GM18498 (cell line): ENCODE measurements around the gene PARVB.

ENCODE experiments used
- ATAC-seq: cut with Tn5 transposase; IDR thresholded peaks from one replicate; pipeline ENCODE4 v1.9.1; 2021; ENCODE audit warnings: mild to moderate bottlenecking, moderate library complexity; ENCODE audit not compliant: unreplicated experiment

Gene PARVB

DNA sequence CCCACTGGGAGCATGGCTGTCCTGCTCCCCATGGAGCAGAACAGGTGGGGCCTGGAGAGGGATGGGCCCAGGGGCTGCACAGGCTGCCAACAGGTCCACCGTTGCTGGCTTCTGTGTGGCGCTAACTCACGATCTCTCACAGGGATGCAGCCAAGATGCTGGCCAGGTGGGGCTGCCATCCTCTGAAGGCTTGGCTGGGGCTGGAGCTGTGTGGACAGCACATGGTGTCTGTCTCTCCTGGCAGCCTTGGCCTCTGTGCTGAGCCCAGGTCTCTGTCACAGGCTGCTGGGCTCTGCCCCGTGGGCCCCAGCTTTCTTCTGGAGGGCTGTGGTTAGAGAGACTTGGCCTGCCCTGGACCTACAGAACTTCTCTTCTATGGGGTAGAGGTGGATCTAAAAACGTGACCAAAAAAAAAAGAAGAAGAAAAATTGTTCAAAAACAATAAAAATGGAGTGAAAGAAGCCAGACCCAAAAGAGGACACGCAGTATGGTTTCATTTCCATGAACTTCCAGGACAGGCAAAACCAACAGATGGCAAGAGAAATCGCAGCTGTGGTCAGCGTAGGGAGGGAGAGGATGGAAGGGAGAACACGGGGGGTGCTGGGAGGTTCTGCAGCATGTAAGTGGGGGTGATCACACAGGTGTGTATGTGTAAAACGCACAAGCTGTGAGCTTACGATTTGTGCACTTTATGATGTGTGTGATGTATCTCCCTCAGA lies 168.9 kb downstream of the PARVB start:
- ATAC-seq: no peak

DNA sequence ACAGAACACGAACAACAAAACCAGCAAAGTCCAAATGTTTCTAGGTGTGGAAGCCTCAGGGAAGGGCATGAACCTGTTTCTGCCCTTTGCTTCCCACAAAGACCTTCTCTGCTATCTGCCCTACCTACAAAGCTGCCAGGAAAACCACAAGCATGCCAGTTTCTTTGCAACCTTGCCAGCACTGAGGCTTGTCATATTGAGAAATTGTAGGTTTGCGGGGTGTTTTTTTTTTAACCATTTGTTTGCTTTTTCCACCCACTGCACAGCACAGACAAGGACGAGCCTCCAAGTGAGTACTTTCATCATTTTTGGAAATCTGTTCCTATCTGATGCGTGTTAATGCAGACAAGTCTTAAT lies 169.4 kb downstream of the PARVB start:
- no peak for ATAC-seq

DNA sequence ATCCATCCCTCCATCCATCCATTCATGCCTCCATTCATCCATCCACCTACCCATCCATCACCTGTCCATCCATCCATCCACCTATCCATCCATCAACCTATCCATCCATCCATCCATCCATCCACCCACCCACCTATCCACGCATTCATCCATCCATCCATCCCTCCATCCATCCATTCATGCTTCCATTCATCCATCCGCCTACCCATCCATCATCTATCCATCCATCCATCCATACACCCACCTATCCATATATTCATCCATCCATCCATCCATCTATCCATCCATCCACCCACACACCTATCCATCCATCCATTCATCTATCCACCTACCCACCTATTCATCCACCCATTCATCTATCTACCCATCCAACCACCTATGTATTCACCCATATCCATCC lies 170.5 kb downstream of the PARVB start:
- no peak for ATAC-seq

DNA sequence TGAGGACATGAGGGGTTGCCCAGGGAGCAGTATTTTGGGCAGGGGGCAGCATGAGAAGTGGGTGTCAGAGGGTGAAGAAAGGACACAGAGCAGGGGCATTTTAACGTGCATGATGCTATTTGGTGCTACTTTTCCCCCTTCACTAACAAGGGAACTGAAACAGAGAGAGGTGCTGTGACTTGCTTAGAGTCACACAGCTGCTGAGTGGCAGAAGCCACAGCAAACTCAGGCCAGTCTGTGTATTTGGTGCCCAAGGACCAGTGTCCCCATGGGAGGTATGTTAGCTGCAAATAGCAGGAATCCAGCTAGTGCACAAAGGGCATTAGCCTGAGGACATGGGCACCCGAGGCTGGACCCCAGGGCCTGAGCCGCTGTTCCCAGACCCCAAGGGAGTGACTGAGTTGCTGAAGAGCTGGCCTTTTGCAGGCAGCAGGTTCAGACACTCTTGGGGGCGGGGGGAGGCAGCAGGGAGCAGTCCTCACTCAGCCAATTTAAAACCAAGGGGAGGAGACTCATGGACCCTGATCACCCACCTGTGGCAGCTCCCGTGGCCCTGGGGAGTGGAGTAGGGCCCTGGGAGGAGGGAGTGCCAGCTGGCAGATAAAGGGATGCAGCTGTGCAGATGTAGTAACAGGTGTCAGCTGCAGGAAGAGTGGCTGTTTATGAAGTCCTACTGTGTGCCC lies 171.2 kb downstream of the PARVB start:
- ATAC-seq: no peak

DNA sequence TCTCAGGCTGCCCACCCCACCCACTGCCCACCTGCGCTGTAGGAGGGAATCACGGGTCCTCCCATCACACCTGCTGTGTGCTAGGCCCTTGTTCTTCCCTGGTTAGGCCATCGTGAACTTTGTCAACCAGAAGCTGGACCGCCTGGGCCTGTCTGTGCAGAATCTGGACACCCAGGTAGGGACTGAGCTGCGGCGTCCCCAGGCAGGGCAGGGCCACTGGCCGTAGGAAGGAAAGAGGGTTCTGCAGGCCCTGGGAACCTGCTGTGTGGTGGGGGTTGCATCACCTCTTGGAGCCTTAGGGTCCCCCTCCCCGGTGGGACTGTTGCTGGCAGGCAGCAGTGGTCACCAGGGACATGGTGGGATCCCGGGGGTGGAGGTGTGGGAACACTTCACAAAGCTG lies 172.1 kb downstream of the PARVB start:
- no peak for ATAC-seq

DNA sequence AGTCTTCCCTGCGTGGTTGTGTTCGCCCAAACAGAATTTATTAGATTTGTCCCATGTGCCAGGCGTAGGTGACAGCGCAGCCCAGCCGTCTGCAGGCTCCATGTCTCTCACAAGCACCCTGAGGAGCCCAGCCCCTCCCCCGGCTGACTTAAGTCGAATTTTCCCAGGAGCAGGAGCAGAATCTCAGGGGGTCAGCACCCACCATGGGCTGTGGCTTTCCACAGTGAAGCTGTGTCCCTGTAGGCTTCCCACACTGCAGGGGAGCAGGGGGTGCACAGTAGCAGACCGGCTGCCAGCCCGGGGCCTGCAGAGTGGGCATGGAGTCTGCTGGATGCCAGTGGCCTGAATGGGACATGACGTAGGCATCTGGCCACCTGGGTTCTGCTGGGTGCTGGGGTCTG lies 172.6 kb downstream of the PARVB start:
- no peak for ATAC-seq

DNA sequence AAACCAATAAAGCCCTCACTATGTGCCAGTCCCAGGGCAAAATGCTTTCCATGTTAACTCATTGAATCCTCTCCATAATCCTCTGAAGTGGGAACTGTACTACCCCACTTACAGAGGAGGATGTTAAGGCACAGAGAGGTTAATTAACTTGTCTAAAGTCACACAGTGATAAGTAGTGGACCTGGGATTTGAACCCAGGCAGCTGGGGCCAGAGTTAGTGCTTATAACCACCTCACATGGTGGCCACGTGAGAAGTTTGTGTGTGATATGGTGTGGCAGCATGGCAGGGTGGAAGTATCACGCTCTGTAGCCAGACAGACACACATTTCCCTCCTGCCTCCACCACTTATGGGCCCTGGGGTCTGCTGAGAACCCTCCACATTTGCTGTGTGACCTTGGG lies 173.2 kb downstream of the PARVB start:
- no peak for ATAC-seq

DNA sequence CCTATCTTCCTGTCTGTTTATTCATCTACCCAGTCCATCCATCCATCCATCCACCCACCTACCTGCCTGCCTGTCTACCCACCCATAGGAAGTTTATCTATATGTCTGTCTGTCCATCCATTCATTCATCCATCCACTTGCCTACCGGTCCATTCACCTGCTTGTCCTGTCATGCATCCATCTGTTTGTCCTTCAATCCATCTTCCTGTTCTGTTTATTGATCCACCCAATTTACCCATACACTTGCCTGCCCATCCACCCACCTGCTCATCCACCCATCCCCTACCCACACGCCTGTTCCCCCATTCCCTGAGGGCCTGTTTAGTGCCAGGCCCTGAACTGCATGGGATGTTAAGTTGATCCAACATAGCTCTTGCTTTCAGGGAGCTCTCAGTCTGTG lies 175.1 kb downstream of the PARVB start:
- ATAC-seq: no peak

DNA sequence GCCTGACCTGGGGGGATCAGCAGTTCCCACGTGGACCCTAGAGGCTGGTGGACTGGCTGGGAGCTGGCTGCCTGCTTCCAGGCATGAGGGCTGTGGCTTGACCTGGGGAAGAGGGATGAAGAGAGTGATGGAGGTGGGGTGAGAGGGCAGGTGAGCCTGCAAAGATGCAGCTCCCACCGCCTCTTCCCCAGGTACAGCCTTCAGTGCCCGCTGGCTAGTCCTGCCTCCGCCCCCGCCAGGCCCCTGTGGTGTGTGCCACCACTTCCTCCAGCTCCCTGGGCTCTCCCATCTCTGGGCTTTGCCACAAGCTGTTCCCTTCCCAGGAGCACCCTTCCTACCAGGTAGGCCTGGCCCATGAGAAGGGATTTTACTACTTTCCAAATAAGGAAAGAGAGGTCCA lies 175.8 kb downstream of the PARVB start:
- no peak for ATAC-seq

DNA sequence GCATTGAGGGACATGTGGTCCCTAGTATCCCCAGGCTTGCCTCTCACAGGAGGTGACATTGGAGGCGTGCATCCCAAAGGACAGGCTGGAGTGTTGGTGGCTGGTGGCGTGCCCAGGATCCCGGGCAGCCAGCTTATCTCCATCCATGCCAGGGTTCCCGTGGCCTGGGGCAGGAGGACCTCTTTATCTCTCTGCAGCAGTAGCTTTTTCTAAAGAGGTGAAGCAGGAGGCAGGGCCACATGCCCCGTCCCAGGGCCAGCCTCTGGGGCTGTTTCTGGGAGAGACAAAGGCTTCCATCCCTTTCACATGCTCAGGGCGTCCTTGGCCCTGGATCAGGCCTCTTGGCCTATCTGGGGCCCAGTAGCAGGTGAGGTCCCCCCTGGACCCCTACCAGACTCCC lies 176.3 kb downstream of the PARVB start:
- no peak for ATAC-seq

DNA sequence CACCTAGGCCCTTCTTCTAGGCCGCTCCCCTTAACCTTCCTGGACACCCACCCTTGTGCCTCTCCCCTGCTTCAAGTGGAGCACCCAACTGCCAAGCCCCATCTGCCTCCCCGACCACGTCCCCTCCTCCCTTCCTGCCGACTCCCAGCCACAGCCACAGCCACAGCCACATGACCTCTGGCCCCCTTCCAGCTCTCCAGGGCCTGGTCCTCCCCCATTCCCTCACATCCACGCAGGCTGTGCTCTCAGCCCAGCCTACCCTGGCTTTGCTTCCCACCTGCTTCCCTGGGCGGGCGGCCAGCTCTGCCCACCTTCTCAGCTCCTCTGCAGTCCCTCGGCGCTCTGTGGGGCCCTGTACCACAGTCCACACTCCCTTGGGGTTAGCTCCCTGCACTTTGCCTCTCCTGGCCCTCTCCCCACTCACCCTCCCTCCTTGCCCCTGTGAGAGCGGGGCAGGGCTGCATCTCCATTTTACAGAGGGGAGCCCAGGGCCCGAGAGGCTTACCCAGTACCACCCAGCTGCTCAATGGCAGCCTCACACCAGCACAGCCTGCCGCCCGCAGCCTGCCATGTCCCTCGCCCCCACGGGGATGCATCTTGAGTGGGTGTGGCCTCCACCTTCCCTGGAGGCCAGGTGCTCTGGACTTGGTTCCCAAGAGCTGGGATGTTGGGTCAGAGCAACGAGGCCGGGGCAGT lies 176.9 kb downstream of the PARVB start:
- ATAC-seq: no peak

DNA sequence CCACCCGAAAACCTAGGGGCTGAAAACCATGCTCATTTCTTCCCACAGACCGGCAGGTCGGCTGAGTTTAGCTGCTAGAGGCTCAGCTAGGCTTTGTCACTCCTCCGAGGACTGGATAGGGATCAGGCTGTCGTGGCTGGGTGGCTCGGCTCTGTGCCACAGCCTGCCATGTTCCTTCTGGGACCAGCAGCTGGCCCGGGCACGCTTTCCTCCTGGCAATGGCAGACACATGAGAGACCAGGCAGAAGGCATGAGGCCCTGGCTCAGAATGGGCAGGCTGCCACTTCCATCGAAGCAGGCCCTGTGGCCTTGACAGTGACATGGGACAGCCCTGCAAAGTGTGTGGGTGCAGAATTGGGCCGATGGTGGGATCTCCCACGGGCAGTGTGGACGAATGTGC lies 177.6 kb downstream of the PARVB start:
- no peak for ATAC-seq

DNA sequence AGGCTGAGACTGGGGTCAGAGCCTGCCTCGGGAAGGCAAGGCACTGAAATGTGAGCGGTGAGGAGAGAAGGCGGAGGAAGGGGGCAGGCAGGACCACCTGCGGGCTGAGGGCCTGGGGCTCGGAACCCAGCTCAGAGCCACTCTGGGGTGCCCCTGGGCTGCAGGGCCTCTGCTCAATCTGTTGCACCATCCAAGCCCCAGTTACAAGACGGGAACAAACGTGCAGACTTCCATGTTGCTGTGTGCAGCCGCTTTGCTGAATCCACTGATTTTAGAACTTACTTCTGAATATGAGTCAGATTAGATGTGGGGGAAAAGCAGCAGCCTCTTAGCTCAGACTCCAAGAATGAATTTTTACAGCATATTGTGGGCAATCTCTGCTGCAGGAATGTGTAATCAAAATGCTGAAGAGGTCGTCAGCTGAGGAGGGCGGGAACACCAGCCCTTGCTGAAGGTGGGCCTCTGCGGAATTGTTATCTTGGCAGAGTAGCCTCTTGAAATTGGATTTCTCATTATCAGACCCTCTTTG lies 178.2 kb downstream of the PARVB start:
- ATAC-seq: no peak

DNA sequence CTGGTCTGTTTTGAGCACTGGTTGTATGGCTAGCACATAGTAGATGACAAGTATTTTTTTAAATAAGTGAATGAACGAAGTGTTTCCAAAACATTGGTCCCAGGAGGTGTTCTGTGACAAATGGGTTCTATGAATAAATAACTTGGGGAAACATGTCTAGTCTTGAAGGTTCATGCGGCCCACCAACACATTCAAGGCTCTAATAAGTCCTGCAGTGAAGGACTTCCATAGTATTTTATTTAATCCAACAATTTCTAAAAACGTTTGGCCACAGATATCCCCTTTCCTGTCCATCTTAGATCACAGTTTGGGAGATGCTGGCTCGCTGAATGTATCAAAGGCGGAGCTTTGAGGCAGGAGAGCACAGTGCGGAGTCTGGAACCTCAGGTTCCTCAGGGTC lies 179.1 kb downstream of the PARVB start:
- no peak for ATAC-seq

DNA sequence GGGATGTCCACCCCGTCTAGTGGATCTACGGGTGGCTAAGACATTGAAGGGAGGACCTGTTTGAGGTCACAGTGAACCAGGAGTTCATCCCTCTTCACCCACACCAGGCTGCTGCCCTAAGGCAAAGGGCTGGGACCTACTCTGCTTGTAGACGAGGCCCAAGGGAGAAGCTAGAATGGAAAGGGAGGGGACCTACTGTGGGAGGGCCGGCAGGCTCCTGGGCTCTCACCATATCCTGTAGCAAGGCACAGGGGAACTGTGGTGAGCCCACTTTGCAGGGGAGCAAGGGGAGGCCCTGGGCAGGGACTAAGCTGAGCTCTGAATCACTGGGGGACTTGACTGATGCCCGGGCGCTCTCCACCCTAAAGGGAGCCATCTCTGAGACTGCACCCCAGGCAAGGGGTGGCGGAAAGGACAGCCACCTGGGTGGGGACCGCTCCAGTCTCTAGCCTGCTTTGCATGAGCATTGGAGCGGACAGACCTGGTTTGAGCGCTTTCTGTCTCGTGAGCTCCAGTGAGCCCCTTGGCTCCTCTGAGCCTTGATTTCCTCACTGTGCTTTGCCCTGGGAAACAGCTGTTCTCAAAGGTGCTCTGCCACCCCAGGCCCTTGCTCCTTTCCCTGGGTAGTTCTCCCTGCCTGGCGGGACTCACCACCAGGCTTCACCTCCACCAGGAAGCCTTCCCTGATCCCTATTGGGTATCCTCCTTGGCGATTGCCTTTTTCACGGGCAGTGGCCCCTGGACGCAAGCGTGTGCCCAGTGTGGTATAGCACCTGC lies 180.8 kb downstream of the PARVB start:
- no peak for ATAC-seq

DNA sequence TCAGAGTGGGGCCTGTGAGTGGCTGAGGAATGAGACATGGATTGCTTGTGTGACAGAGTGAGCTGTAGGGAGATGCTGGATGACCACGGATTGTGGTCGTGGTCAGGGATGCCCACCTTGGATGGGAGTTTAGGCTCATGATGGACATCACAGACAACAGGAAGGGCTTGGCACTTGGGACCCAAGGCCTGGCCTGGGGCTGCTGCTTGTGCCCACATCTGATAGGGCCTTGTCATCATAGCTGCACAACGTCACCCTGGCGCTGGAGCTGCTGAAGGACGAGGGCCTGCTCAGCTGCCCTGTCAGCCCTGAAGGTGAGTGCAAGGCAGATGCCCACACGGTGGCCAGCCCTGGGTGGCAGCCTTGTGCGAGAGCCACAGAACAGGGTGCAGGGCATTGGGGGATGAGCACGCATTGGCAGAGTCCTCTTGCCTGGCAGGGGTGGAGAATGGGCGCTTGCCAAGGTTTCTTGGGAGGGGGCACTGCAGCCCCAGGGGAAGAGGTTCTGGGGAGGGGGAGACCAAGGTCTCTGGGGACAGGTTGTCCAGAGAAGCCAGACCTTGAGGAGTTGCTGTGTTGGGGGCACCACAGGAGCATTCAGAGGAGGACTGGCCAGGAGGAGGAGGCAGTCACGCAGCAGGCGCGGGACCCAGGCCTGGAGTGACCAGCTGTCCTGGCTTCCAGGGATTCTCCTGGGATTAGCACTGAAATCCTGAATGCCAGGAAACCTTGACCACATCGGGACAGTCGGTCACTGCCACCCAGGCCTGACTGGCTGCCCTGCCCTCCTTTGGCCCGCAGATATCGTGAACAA lies 181.6 kb downstream of the PARVB start:
- ATAC-seq: no peak

DNA sequence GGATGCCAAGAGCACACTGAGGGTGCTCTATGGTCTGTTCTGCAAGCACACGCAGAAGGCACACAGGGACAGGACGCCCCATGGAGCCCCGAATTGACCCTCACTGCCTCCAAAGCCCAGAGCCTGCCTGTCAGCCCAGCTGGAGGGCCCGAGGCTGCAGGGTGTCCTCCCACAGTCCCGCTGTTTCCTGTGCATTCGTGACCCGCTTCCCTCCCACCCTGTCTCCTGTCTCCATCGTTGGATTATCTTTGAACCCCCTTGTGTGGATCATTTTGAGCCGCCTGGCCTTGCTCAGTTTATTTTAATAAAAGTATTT lies 182.2 kb downstream of the PARVB start:
- no peak for ATAC-seq

DNA sequence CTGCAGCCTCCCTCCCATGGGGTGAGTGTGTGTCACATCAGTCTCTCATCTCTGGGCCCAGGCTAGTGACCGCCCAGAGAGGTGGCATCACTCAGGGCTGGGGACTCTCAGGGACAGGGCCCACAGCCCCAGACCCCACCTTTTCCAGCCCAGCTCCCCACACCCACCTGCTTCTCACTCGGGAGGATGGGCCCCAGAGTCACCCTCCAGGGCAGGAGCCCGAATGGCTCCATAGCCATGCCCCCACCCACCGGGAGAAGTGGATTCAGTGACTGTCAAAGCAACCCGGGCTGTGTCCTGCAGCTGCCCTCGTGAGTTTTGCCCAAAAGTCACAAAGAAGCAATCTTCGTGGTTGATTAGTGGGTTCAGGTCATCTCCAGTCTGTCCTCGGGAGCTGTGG lies 182.6 kb downstream of the PARVB start:
- ATAC-seq: no peak

DNA sequence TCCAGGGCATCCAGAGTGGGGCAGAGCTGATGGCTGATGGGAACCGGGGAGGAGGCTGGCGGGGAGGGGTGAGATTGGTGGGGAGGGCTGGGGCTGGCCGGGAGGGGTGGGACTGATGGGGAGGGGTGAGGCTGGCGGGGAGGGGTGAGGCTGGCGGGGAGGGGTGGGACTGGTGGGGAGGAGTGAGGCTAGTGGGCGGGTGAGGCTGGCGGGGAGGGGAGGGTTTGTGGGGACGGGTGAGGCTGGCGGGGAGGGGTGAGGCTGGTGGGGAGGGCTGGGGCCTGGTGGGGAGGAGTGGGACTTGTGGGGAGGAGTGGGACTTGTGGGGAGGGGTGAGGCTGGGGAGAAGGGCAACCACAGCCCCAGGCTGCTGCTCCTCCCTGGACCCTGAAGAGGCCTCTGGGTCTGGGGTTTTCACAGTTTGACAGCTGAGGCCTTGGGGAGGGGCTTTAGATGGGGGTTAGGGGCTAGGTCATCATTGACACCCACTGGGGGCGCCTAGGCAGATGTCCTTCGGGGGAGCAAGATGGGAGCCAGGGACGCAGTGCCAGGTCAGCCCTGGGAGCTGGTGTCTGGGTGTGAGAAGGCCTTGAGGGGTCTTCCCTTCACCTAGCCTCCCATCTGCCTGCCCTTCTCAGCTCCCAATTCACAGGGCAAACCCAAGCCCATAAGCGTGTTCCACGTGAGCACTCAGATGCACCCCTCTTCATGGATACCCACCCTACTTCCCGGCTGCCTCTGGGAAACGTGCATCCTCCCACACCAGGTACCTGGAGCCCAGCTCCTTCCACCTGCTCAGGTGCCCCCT lies 183.3 kb downstream of the PARVB start:
- ATAC-seq: no peak

DNA sequence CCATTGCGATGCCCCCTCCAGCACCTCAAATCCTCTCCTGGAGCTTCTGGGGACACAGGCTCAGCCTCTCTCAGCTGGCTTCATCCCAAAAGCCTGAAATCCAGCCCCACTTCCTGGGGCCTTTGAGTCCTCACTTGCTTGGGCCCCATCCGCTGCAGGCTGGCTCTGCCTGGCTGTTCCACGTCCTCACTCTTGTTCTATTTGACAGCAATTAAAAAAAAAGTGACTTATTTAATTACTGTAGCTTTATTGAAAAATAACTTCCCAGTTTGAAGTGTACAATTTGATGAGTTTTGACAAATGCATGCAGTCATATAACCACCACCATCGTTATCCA lies 183.8 kb downstream of the PARVB start:
- no peak for ATAC-seq
